NCI-H2081 treated with DMSO at 0.1 percent for 48 hours (cell line): ENCODE measurements around the gene ARFGEF3.

ENCODE experiments used
- DNase-seq: peaks from one replicate; lab custom pipeline; 2025; lab: John Stamatoyannopoulos, UW

The ARFGEF3 gene

DNA sequence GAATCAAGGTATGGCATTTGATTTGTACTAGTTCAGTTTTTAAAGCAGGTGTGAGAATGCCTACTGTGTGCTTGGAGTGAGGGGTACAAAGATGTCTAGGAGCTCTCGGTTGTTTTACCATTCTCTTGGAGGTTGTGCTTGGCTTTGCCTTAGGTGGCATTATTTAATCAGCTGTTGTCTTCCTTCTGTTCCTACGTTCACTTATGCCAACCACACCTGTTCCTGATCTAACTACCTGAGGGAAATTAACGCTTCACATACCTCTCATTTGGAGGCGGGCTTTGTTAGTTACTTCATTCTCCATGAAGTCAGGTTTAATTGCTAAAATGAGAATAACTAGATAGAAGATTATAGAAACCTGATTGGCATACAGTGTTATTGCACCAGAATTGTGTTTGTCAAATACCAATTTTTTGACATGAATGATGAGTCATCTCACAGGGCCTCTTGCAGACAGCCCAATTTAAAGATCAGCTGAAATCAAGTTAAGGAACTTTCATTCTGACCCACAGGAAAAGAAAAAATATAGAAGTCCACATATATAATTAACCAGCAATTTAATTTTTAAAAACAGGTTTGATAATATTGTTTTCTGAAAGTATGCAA is 81.4 kb downstream of the ARFGEF3 start:
- DNase-seq, result no peak

- DNase-seq, result no peak
Measured at GRCh38 chr6:138245751-138246150, 84.0 kb downstream of the ARFGEF3 start.

DNA sequence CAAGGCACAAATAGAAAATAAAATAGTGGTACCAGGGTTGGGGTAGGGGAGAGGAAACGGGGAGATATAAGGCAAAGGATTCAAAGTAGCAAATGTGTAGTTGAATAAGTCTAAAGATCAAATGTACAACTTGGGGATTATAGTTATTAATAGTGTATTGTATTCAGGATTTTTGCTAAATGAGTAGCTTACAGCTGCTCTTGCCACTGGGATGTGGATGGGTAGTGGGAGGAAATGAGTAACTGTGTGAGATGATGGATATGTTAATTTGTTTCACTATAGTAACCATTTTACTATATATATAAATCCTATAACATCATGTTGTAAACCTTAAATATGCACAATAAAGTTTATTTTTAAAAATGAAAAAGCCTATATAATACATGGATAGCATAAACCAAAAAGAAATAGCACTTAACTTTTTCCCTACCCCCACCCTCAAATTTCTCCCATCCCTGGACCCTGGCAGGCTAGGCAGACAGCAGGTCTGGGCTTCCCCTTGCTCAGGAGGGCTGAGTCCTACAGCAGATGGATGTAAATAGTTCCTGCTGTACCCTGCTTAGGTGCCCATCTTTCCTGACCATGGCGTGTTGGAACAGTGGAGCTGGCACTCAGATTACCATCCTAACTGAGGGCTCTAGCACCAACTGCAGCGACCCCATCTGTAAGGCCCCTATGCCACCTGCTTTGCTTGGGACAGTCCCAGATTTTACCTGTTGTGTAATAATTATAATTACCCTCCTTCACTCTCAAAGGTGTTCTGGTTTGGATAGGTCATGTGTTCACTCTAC is 85.1 kb downstream of the ARFGEF3 start:
- DNase-seq, result no peak

DNA sequence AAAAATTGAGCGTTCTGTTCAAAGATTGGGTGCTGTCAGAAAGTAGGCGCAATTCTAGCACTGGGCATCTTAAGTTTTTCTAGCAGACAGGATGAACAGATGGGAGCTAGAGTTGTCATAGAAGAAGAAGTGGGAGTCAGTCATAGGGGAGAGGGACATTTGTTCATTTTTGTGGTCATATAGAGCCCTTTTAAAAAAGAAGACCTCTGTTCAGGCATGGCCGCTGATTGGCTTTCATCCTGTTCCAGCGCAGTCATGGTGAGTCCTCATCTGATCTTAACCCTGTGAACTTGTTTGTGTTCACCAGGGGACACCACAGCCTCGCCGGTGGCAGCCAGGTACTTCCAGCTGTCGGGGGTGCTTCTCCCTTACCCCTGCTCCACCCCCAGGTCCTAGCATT is 86.3 kb downstream of the ARFGEF3 start:
- no peak for DNase-seq

- DNase-seq, result no peak
Measured at GRCh38 chr6:138248878-138249277, 87.1 kb downstream of the ARFGEF3 start.

DNA sequence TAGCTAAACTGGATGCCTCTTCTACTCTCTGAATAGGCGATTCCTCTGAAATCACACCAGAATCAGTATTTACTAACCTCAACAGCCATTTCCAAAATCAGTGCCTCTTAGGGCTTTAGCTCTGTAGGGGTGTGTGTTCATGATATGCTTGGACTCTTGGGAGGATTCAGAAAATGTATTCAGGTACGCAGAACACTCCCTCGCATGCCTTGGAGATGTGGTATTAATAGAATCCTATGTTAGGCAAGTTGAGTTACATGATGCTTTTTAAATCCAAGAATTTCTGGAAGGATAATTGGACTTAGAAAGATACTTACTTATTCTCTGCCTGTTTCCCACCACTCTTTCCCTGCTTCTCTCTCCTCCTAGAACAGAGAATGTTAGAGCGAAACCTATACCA is 88.3 kb downstream of the ARFGEF3 start:
- no peak for DNase-seq

GRCh38 chr6:138250513-138251247 is 88.9 kb downstream of the ARFGEF3 start:
- no peak for DNase-seq

- DNase-seq, result no peak
Measured at GRCh38 chr6:138253731-138254130, 92.0 kb downstream of the ARFGEF3 start.

- no peak for DNase-seq
Measured at GRCh38 chr6:138255443-138255842, 93.7 kb downstream of the ARFGEF3 start.

DNA sequence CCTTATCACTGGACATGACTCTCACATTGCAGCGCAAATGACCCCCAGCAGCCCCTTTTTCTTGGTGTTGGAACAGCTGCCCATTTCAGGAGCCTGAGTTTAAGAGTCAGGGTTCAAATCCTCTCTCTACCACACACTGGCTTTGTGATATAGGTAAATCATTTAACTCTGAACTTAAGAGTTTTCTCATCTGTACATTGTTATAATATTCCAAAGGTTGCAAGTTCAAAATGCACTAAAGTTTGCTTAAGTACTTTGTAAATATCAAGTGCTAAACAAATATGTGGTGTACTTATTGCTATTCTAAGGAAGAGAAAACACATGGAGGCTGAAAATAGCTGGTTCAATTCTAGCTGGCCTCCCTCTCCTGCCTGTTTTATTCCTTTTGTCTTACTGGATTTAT is 95.9 kb downstream of the ARFGEF3 start:
- DNase-seq, result no peak

- DNase-seq, result no peak
Measured at GRCh38 chr6:138258197-138258596, 96.5 kb downstream of the ARFGEF3 start.

DNA sequence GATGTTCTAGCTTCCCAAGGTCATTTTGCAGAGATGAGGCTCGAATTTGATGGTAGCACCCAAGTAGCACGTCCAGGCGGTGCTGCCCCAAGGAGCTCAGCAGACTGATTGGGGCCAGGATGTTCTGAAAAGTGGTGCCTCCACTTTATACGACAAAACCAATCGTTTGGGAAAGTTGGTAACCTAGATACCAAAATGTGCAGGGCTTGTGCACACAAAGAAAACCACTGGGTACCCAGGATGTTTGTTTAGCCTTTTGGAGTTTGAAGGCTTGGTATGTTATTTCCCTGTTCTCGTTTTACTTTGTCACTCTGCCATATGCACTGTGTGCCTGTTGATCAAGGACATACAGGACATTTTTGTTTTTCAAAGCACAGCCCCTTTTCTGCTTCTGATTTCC is 97.3 kb downstream of the ARFGEF3 start:
- no peak for DNase-seq

DNA sequence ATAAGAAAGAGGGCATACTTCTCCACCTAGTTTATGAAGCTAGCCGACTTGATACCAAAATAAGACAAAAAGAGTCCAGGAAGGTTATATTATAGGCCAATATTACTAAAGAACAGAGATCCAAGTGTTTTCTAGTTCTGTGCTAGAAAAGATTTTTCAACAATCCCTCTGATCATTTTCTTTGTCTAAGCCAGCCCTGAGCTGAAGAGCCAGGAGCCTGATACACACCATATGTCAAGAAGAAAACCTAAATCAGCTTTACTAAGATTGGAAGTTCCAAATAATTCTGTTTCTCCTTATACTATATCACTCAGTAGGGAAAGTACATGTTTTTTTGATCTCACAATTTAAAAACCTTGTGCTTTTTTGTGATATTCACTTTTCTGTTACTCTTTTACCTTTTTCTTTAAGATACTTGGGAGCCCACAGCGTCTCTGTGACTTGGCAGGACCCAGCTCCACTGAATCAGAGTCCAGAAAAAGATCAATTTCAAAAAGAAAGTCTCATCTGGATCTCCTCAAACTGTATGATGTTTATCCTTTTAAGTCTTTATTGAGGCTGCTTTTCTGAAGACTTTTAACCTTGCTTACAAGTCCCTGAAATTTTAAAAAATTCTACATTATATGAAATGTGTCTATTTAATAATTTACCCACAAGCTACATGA is 99.5 kb downstream of the ARFGEF3 start:
- DNase-seq, result no peak

- DNase-seq, result no peak
Measured at GRCh38 chr6:138263963-138264362, 102.2 kb downstream of the ARFGEF3 start.

DNA sequence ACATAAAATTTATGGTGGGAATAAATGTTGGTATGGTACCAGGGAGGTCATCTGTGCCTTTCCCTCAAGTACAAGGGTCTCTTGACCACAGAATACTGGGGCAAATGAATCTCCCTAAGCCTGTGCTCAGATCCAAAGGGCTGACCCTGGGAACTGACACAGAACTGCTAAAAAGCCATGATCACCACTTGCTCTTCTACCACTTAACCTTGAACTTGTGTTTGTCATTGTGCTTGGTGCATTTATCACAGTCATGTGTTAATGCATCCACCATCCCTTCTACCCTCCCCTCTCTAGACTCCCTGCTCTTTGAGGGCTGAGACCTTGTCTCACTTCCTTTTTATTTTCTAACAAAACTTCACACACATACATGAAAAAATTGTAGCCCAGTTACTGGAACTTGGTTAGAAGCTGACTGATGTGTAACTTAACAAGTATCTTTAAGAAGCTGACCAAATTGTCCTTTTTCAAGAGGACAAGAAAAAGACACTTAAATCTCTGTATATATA is 102.7 kb downstream of the ARFGEF3 start:
- no peak for DNase-seq

DNA sequence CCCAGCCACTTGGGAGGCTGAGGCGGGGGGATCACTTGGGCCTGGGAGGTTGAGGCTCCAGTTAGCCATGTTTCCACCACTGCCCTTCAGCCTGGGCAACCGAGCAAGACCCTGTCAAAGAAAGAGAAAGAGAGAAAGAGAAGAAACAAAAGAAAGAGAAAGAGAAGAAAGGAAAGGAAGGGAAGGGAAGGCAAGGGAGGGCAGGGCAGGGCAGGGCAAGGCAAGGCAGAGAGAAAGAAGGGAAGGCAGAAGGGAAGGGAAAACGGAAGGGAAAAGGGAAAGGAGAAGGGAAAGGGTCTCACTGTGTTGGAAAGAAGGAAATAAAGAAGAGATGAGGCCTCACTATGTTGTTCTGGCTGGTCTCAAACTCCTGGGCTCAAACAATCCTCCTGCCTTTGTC is 104.4 kb downstream of the ARFGEF3 start:
- DNase-seq, result no peak

DNA sequence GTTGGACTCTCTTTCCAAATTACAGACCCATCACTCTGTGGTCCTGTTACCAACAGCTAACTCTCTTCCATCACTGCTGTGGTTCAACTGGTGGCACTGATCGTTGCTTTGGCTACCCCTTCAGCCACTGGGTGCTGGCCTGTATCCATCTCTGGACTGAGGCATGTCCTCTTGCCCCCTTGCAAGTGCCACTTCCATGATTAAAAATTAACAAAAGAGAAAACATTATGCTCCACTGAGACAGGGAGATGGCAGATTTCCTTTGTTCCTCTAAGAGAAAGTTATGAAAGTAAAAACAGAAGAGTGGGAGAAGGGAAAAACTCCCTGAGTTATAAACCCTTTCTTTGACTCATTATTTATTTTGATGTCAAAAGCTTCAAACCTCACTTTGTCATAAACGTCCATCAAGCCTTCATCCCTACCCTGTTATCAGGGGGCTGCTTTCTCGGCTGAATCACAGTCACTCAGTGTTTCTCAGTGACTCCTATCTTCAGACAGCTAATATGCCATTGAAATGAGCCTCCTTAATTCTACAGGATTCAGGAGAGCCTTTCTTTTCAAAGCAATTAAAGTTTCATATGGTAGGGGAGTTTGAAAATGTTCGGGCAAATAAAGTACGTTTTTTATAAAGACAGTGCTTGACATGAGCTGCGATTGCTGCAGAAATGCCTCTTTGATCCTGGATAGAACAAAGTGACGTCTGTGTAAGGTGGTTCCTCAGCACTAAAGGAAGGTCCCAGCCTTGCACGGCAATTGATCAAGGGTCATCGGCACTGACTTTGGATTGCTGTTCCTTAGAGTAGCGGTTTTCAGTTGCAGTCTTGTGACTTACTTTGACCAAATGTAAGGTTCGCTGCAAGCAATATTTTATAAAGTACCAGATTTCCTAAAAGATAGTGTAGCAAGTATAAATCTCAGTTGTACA is 106.5 kb downstream of the ARFGEF3 start:
- no peak for DNase-seq

DNA sequence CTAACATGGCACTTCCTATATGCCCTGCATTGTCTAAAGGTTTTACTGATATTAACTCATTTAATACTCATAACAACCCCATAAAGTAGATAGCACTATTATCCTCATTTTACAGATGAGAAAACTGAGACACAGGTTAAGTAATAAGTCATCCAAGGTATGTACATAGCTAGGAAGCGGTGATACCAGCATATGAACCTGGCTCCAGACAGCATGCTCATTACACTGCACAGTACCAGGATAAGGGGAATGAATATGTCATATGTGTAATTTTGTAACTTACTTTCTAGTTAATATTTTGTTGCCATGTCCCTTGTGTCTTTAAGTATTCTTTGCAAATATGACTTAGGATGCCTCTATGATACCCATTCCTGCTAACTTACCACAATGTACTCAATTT is 109.7 kb downstream of the ARFGEF3 start:
- DNase-seq, result no peak

DNA sequence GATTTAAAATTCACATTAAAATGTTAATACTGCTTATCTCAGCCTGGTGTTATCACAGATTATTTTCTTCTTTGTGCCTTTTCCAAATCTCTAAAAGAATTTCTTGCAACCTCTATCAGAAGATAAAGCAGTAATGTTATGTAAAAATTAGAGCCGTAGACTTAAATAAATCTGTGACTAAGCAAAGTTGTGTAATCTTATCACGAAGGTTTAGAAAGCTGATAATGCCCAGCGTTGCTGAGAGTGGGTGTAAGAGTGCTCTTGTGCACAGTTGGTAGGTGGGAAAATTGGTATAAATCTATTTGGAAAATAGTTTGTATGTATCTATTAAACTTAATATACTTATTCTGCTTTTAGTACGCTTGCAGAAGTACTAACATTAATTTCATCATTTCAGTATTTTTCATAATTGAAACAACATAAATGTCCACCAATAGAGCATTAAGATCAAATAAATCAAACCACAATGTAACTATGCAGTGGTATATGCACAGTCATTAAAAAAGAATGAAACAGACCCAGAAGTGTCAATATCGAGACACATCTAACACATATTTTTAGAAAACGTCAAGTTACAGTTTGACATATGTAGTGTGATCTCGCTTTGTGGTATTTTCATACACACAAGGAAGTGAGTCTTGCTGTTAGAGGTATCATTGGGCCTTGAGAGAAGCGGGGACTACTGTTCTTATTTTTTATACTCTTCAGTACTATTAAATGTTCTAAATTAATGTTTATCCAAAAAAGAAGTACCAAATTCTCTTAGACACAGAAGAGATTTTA is 111.0 kb downstream of the ARFGEF3 start:
- no peak for DNase-seq

DNA sequence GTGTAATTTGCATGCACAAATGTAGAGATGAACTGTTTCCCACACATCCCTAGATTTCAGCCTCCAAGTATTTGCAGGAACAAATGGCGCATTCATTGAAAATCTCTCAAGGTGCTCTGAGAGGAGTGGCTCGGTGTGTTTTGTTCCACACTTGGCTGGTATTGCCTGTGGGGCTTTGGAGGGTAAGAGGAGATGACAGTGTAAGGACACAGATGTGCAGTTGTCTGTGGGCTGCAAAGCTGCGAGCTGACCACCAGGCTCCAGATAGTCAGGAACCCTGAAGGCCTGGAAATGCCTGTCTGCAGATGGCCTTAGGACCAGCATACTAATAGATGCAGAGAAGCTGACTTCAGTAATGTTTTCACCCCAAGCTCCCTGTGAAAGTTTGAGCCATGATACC is 114.2 kb downstream of the ARFGEF3 start:
- DNase-seq, result no peak

GRCh38 chr6:138277835-138278234 is 116.1 kb downstream of the ARFGEF3 start:
- DNase-seq, result no peak
